A549 (cell line): ENCODE results near the gene STYK1. TPM values are rescaled to one million over a fixed set of nuclear protein-coding genes. Genes with fewer than 3 reads are reported as not detected.

Experiments used
- ATAC-seq, 2 experiments: fragments of 200-7000 bp in 1 of 2; fragments of >200 bp in 1 of 2; cut with Nextera tagmentation in 1 of 2; cut with Tn5 transposase in 1 of 2; 3 replicates each; pipeline versions ENCODE4 v1.8.0 to v1.9.1; 2018 to 2020; ENCODE audit warnings: mild to moderate bottlenecking in 1 of 2, moderate library complexity in 1 of 2
- CTCF ChIA-PET: fragments of 300-600 bp; sonication (Branson Sonifier 250); formaldehyde crosslinking; extraction: SDS; loops from one replicate; lab custom pipeline; 2021; ENCODE audit warnings: antibody characterized with exemption, inconsistent platforms; lab: Yijun Ruan, JAX
- POLR2A ChIA-PET: fragments of 350-600 bp; formaldehyde crosslinking; extraction: SDS; loops from one replicate; lab custom pipeline; 2021; ENCODE audit warnings: antibody characterized with exemption, inconsistent platforms; lab: Yijun Ruan, JAX
- DNase-seq, 2 experiments: peaks; one replicate each; pipeline versions ENCODE4 v3.0.0 to v3.0.0-alpha.2; 2011 to 2016; ENCODE audit warnings: low read depth in 1 of 2, low spot score in 1 of 2
- FAIRE-seq: peaks from 2 replicates; lab custom pipeline; 2011; peaks lifted over from hg19 to GRCh38; lab: Jason Lieb, UNC
- H3K27ac ChIP-seq, 2 experiments: fragments of >200 bp; sonication (Bioruptor Twin); formaldehyde crosslinking; 3 replicates each; pipeline ENCODE4 v1.5.1; 2016 to 2017
- H3K4me1 ChIP-seq: fragments of >200 bp; sonication (Bioruptor Twin); formaldehyde crosslinking; 3 replicates; pipeline ENCODE4 v1.6.1; 2016
- H3K4me2 ChIP-seq: fragments of >200 bp; sonication (Bioruptor Twin); formaldehyde crosslinking; 3 replicates; pipeline ENCODE4 v1.6.1; 2016
- H3K4me3 ChIP-seq: fragments of >200 bp; sonication (Bioruptor Twin); formaldehyde crosslinking; 3 replicates; pipeline ENCODE4 v1.5.1; 2016
- H3K9me3 ChIP-seq: fragments of >200 bp; sonication (Bioruptor Twin); formaldehyde crosslinking; 3 replicates; pipeline ENCODE4 v1.6.1; 2016
- BHLHE40 ChIP-seq: IDR thresholded peaks from 2 replicates; pipeline ENCODE4 v1.6.1; 2012; ENCODE audit warnings: low read depth, low read length, inconsistent platforms
- CHD2 ChIP-seq: fragments of 150-350 bp; IDR thresholded peaks from 2 replicates; pipeline ENCODE4 v1.6.1; 2014; ENCODE audit warnings: low read length; ENCODE audit not compliant: partially characterized antibody
- EHF ChIP-seq: fragments of 250-450 bp; sonication (Bioruptor Pico); IDR thresholded peaks from 2 replicates; pipeline ENCODE4 v1.5.0; 2020; ENCODE audit warnings: mild to moderate bottlenecking
- FOXS1 ChIP-seq: fragments of 250-450 bp; sonication (Bioruptor Pico); IDR thresholded peaks from 2 replicates; pipeline ENCODE4 v1.5.0; 2020; ENCODE audit warnings: mild to moderate bottlenecking, moderate library complexity
- GATA3 ChIP-seq: IDR thresholded peaks from 2 replicates; pipeline ENCODE4 v1.6.1; 2012; ENCODE audit warnings: borderline replicate concordance
- HDAC2 ChIP-seq: fragments of 200-600 bp; sonication (generic); IDR thresholded peaks from 2 replicates; pipeline ENCODE4 v1.6.1; 2016
- KDM5A ChIP-seq: fragments of 200-600 bp; sonication (generic); IDR thresholded peaks from 2 replicates; pipeline ENCODE4 v1.6.1; 2016; ENCODE audit warnings: antibody characterized with exemption, mild to moderate bottlenecking
- MAZ ChIP-seq: fragments of 150-350 bp; IDR thresholded peaks from 2 replicates; pipeline ENCODE4 v1.6.1; 2014; ENCODE audit warnings: antibody characterized with exemption, low read depth, low read length, borderline replicate concordance
- MYC ChIP-seq: IDR thresholded peaks from 2 replicates; pipeline ENCODE4 v1.6.1; 2012; ENCODE audit warnings: mild to moderate bottlenecking, inconsistent platforms, low read length, improper control_type of control experiment, borderline replicate concordance
- PHF8 ChIP-seq: fragments of 200-600 bp; sonication (generic); IDR thresholded peaks from 2 replicates; pipeline ENCODE4 v1.6.1; 2016; ENCODE audit warnings: low read depth, mild to moderate bottlenecking, antibody characterized with exemption, moderate library complexity, borderline replicate concordance
- RARB ChIP-seq: fragments of 250-450 bp; sonication (Bioruptor Pico); IDR thresholded peaks from 2 replicates; pipeline ENCODE4 v1.8.0; 2021; ENCODE audit warnings: mild to moderate bottlenecking, moderate library complexity
- RCOR1 ChIP-seq: fragments of 150-350 bp; IDR thresholded peaks from 2 replicates; pipeline ENCODE4 v1.6.1; 2014; ENCODE audit warnings: antibody characterized with exemption, low read length, low read depth
- RFX5 ChIP-seq: fragments of 450-650 bp; IDR thresholded peaks from 2 replicates; pipeline ENCODE4 v1.7.1; 2014; ENCODE audit warnings: antibody characterized with exemption, mild to moderate bottlenecking, moderate library complexity
- ZFP36 ChIP-seq: fragments of 450-650 bp; IDR thresholded peaks from 2 replicates; pipeline ENCODE4 v1.6.1; 2014; ENCODE audit warnings: borderline replicate concordance; ENCODE audit not compliant: partially characterized antibody
- WGBS: methylation state at CpG from one replicate; pipeline ENCODE4 v1.1.6; 2017; ENCODE audit errors: missing lambda C conversion rate; 5-methylcytosine and 5-hydroxymethylcytosine counted together
- polyA plus RNA-seq, 4 experiments: library from polyadenylated mRNA; depleted of rRNA in 3 of 4; stranded (reverse); fragments of >200 nt; fragmentation: RNase III in 1 of 4; extraction: RNeasy Plus Mini Kit Qiagen cat#74134 plus additional on column Dnase treatment in 1 of 4; gene quantifications; 2 replicates in 3 of 4; 3 replicates in 1 of 4; pipeline ENCODE4 v1.2.3, GENCODE V29; 2011 to 2017
- TF ChIP-seq, protein P1 (sequence below): fragments of 450-650 bp; IDR thresholded peaks from 2 replicates; pipeline ENCODE4 v1.6.1; 2014; ENCODE audit warnings: antibody characterized with exemption
- TF ChIP-seq, protein P2 (sequence below): IDR thresholded peaks from 2 replicates; pipeline ENCODE4 v1.6.1; 2012
- TF ChIP-seq, protein P3 (sequence below): IDR thresholded peaks from 2 replicates; pipeline ENCODE4 v1.6.1; 2012
- TF ChIP-seq, protein P4 (sequence below): fragments of 150-350 bp; IDR thresholded peaks from 2 replicates; pipeline ENCODE4 v1.6.1; 2014; ENCODE audit warnings: low read depth, mild to moderate bottlenecking, low read length
- TF ChIP-seq, protein P5 (sequence below): fragments of >200 bp; sonication (Bioruptor Twin); formaldehyde crosslinking; IDR thresholded peaks from 3 replicates; pipeline ENCODE4 v1.5.1; 2016

Gene STYK1
- polyA plus RNA-seq, 2 of the 4 experiments (the other 2 are of a cell fraction) = 0.32 to 0.56 TPM

DNA sequence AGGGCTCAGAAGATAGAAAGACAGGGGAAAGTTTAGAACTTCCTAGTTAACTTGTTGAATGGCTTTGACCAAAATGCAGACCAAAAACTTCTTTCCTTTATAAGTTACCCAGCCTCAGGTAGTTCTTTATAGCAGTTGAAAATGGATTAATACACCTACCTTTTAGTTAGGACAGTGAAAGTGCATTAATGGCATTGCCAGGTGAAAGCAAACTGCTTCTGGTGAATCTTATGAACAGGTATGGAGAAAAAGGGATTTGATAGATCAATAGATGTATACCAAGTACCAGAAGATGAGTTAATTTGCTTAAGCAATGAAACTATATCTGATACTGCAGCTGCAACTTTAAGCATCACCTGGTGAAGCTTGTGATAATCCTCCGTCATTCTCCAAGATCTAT lies 14.2 kb upstream of the STYK1 start:
- Histone ChIP-seq H3K4me2 (no peak overlapping the region), H3K4me3 (no peak overlapping the region), H3K4me1 (no peaks in the 10 kb centered on the region), H3K27ac (no peak overlapping the region), H3K9me3 (no peaks in the 10 kb centered on the region)
- DNase-seq (no peak), ATAC-seq (no peak), FAIRE-seq (no peak)
- TF ChIP-seq, protein P1, sequence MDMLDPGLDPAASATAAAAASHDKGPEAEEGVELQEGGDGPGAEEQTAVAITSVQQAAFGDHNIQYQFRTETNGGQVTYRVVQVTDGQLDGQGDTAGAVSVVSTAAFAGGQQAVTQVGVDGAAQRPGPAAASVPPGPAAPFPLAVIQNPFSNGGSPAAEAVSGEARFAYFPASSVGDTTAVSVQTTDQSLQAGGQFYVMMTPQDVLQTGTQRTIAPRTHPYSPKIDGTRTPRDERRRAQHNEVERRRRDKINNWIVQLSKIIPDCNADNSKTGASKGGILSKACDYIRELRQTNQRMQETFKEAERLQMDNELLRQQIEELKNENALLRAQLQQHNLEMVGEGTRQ = no peak
- TF ChIP-seq RARB (no peak), RFX5 (no peak), FOXS1 (CRISPR knock-in tag) (no peak), CHD2 (no peak), MAZ (no peak), PHF8 (no peak), HDAC2 (no peak), KDM5A (no peak)
- TF ChIP-seq, protein P2, sequence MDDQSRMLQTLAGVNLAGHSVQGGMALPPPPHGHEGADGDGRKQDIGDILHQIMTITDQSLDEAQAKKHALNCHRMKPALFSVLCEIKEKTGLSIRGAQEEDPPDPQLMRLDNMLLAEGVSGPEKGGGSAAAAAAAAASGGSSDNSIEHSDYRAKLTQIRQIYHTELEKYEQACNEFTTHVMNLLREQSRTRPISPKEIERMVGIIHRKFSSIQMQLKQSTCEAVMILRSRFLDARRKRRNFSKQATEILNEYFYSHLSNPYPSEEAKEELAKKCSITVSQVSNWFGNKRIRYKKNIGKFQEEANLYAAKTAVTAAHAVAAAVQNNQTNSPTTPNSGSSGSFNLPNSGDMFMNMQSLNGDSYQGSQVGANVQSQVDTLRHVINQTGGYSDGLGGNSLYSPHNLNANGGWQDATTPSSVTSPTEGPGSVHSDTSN = no peak
- TF ChIP-seq, protein P3, sequence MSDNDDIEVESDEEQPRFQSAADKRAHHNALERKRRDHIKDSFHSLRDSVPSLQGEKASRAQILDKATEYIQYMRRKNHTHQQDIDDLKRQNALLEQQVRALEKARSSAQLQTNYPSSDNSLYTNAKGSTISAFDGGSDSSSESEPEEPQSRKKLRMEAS = no peak
- TF ChIP-seq, protein P4, sequence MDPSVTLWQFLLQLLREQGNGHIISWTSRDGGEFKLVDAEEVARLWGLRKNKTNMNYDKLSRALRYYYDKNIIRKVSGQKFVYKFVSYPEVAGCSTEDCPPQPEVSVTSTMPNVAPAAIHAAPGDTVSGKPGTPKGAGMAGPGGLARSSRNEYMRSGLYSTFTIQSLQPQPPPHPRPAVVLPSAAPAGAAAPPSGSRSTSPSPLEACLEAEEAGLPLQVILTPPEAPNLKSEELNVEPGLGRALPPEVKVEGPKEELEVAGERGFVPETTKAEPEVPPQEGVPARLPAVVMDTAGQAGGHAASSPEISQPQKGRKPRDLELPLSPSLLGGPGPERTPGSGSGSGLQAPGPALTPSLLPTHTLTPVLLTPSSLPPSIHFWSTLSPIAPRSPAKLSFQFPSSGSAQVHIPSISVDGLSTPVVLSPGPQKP = no peak
- ChIA-PET CTCF (no interaction called here), POLR2A (no interaction called here)
- 87% methylated on average over 1 of the region's 1 CpG for WGBS

DNA sequence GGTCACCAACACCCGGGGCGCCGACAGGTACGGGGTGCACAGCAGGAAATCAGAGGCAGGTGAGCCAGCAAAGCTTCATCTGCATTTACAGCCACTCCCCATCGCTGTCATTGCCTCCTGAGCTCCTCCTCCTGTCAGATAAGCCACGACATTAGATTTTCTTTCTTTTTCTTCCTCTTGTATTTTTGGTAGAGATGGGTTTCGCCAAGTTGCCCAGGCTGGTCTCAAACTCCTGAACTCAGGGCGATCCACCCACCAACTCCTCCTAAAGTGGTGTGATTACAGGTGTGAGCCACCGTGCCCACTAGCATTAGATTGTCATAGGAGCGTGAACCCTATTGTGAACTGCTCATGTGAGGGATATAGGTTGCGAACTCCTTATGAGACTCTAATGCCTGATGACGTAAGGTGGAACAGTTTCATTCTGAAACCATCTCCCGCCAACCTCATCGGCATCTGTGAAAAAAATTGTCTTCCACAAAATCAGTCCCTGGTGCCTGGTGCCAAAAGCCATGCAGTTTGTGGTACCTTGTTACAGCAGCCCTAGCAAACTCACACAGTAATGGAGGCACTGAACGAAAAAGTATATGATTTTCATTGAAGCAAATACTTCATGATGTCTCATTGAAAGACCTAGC lies 1.5 kb downstream of the STYK1 start:
- Histone ChIP-seq H3K4me3 (no peak overlapping the region), H3K4me2 (no peak overlapping the region; the same call in 2 of the 3 replicates), H3K27ac (no peak overlapping the region), H3K4me1 (0 out of 3 replicates have a peak, but pooled peaks cover 3% of the 10 kb centered on the region), H3K9me3 (no peaks in the 10 kb centered on the region)
- FAIRE-seq (no peak), ATAC-seq (no peak), DNase-seq (no peak)
- 78% methylated on average over 15 of the region's 15 CpGs for WGBS
- POLR2A ChIA-PET = interaction anchor here (0.6 kb wide), 1 partner anchor 66 kb away, joined by 3 read pairs; no protein-coding TSS in a partner anchor
- CTCF ChIA-PET = interaction anchor here (1.0 to 2.3 kb wide), 3 partner anchors 17 to 350 kb away, joined by 3 to 7 read pairs (median 3); no protein-coding TSS in a partner anchor
- TF ChIP-seq FOXS1 (CRISPR knock-in tag) (no peak), GATA3 (no peak), BHLHE40 (no peak), ZFP36 (no peak), RCOR1 (no peak), EHF (CRISPR knock-in tag) (no peak), MYC (no peak)
- TF ChIP-seq, protein P5, sequence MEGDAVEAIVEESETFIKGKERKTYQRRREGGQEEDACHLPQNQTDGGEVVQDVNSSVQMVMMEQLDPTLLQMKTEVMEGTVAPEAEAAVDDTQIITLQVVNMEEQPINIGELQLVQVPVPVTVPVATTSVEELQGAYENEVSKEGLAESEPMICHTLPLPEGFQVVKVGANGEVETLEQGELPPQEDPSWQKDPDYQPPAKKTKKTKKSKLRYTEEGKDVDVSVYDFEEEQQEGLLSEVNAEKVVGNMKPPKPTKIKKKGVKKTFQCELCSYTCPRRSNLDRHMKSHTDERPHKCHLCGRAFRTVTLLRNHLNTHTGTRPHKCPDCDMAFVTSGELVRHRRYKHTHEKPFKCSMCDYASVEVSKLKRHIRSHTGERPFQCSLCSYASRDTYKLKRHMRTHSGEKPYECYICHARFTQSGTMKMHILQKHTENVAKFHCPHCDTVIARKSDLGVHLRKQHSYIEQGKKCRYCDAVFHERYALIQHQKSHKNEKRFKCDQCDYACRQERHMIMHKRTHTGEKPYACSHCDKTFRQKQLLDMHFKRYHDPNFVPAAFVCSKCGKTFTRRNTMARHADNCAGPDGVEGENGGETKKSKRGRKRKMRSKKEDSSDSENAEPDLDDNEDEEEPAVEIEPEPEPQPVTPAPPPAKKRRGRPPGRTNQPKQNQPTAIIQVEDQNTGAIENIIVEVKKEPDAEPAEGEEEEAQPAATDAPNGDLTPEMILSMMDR = no peak
- TF ChIP-seq, protein P1 = no peak
